AG04450 (cell line): ENCODE results near the gene CRHR1. TPM values are rescaled to one million over a fixed set of nuclear protein-coding genes. Genes with fewer than 3 reads are reported as not detected.

Source experiments
- CTCF ChIA-PET: fragments of 300-600, 350-600 bp; formaldehyde crosslinking; extraction: SDS; loops from one replicate; lab custom pipeline; 2022; ENCODE audit warnings: antibody characterized with exemption, inconsistent platforms; lab: Charles Lee
- POLR2A ChIA-PET: fragments of 350-600 bp; formaldehyde crosslinking; extraction: SDS; loops from one replicate; lab custom pipeline; 2021; ENCODE audit warnings: antibody characterized with exemption, inconsistent platforms; lab: Yijun Ruan, JAX
- DNase-seq: peaks from one replicate; pipeline ENCODE4 v3.0.0-alpha.2; 2011; ENCODE audit warnings: low read depth, low spot score
- H3K27ac ChIP-seq: one replicate; pipeline ENCODE4 v1.5.1; 2012; ENCODE audit warnings: low read depth, low read length, control low read depth
- H3K27me3 ChIP-seq: one replicate; pipeline ENCODE4 v1.6.0; 2012; ENCODE audit warnings: low read length; ENCODE audit not compliant: control insufficient read depth, insufficient read depth
- H3K4me3 ChIP-seq: 2 replicates; pipeline ENCODE4 v1.5.1; 2011; ENCODE audit warnings: mild to moderate bottlenecking, low read depth, low read length, control low read depth
- H3K9me3 ChIP-seq: 2 replicates; pipeline ENCODE4 v1.5.1; 2012; ENCODE audit warnings: low read length; ENCODE audit not compliant: control insufficient read depth, insufficient read depth
- CTCF ChIP-seq: IDR thresholded peaks from 2 replicates; pipeline ENCODE4 v1.5.1; 2011; ENCODE audit warnings: low read depth, low read length, control low read depth, inconsistent platforms
- polyA plus RNA-seq: library from polyadenylated mRNA; depleted of rRNA; stranded (reverse); fragments of >200 nt; gene quantifications from 2 replicates; pipeline ENCODE4 v1.2.3, GENCODE V29; 2011

CRHR1 gene
- polyA plus RNA-seq, 1 experiment, result not detected

GRCh38 chr17:45823598-45823997 lies 39.5 kb downstream of the CRHR1 start:
- Histone ChIP-seq H3K27me3 (peaks cover 9% of the 10 kb centered on the region), H3K9me3 (no peaks in the 10 kb centered on the region), H3K27ac (no peak overlapping the region), H3K4me3 (no peak overlapping the region)
- no peak for DNase-seq
- ChIA-PET CTCF (no interaction called here), POLR2A (no interaction called here)
- TF ChIP-seq CTCF, result no peak

GRCh38 chr17:45824475-45824874 lies 40.4 kb downstream of the CRHR1 start:
- TF ChIP-seq CTCF, result no peak
- H3K4me3 ChIP-seq, result no peak overlapping the region
- no peaks in the 10 kb centered on the region for H3K9me3 ChIP-seq
- CTCF ChIA-PET, result no interaction called here
- POLR2A ChIA-PET, result no interaction called here
- peaks cover 6% of the 10 kb centered on the region for H3K27me3 ChIP-seq
- H3K27ac ChIP-seq, result no peak overlapping the region
- DNase-seq, result no peak

GRCh38 chr17:45824901-45825492 lies 40.9 kb downstream of the CRHR1 start:
- ChIA-PET CTCF (no interaction called here), POLR2A (no interaction called here)
- no peak overlapping the region for H3K27ac ChIP-seq
- no peak for TF ChIP-seq CTCF
- no peak for DNase-seq
- no peak overlapping the region for H3K4me3 ChIP-seq
- H3K27me3 ChIP-seq, result peaks cover 4% of the 10 kb centered on the region
- no peaks in the 10 kb centered on the region; the same call in 1 of the 2 replicates for H3K9me3 ChIP-seq

- POLR2A ChIA-PET, result no interaction called here
- no peaks in the 10 kb centered on the region; the same call in 1 of the 2 replicates for H3K9me3 ChIP-seq
- CTCF ChIA-PET, result no interaction called here
- H3K27me3 ChIP-seq, result peaks cover 4% of the 10 kb centered on the region
- no peak overlapping the region for H3K27ac ChIP-seq
- no peak for TF ChIP-seq CTCF
- H3K4me3 ChIP-seq, result no peak overlapping the region
- no peak for DNase-seq
Observed at GRCh38 chr17:45825792-45826191, 41.7 kb downstream of the CRHR1 start.

- POLR2A ChIA-PET, result no interaction called here
- Histone ChIP-seq H3K27ac (no peak overlapping the region), H3K9me3 (no peaks in the 10 kb centered on the region; the same call in 1 of the 2 replicates), H3K27me3 (peaks cover 4% of the 10 kb centered on the region), H3K4me3 (no peak overlapping the region)
- no peak for DNase-seq
- no peak for TF ChIP-seq CTCF
- CTCF ChIA-PET, result interaction anchor here (1.1 kb wide), 1 partner anchor 187 kb away, joined by 4 read pairs; no protein-coding TSS in a partner anchor
Observed at GRCh38 chr17:45826919-45827588, 42.9 kb downstream of the CRHR1 start.
